HEK293 (cell line): ENCODE results near the gene IGF1R.

Experiments
- CTCF ChIA-PET: fragments of 350-600 bp; formaldehyde crosslinking; extraction: SDS; loops from one replicate; lab custom pipeline; 2021; ENCODE audit warnings: antibody characterized with exemption; lab: Yijun Ruan, JAX
- POLR2A ChIA-PET: fragments of 300-600 bp; formaldehyde crosslinking; extraction: SDS; loops from one replicate; lab custom pipeline; 2020; ENCODE audit warnings: antibody characterized with exemption, inconsistent platforms; lab: Yijun Ruan, JAX
- H3K27ac ChIP-seq: fragments of 200-500 bp; sonication (Bioruptor generic); 2 replicates; pipeline ENCODE4 v1.5.1; 2014; ENCODE audit warnings: low read depth, low read length, control low read depth, inconsistent platforms; ENCODE audit errors: extremely low read depth
- H3K36me3 ChIP-seq, 2 experiments: fragments of 200-500 bp in 1 of 2; sonication (Bioruptor generic) in 1 of 2; 1 replicate in 1 of 2; 2 replicates in 1 of 2; pipeline ENCODE4 v1.5.1; 2014 to 2017; ENCODE audit warnings: inconsistent platforms in 2 of 2, low read length in 2 of 2; ENCODE audit not compliant: control insufficient read depth in 2 of 2, insufficient read depth in 1 of 2
- H3K4me1 ChIP-seq: fragments of 200-500 bp; sonication (Bioruptor generic); 2 replicates; pipeline ENCODE4 v1.5.1; 2014; ENCODE audit warnings: mild to moderate bottlenecking, low read length, inconsistent platforms; ENCODE audit not compliant: control insufficient read depth, insufficient read depth
- H3K4me3 ChIP-seq: 2 replicates; pipeline ENCODE4 v1.5.1; 2011; ENCODE audit warnings: low read depth, mild to moderate bottlenecking, control low read depth, low read length, moderate library complexity
- H3K9me3 ChIP-seq: fragments of 200-500 bp; sonication (Bioruptor generic); 2 replicates; pipeline ENCODE4 v1.5.1; 2014; ENCODE audit warnings: low read depth, low read length, inconsistent platforms; ENCODE audit not compliant: control insufficient read depth, insufficient read depth
- BCL11A ChIP-seq: fragments of 450-650 bp; formaldehyde crosslinking; IDR thresholded peaks from 2 replicates; pipeline ENCODE4 v1.5.1; 2016; ENCODE audit warnings: low read depth, missing biosample characterization, missing genetic modification characterization
- EGR2 ChIP-seq: fragments of 450-650 bp; formaldehyde crosslinking; IDR thresholded peaks from 2 replicates; pipeline ENCODE4 v1.5.1; 2016; ENCODE audit warnings: low read depth, missing biosample characterization, missing genetic modification characterization
- FEZF1 ChIP-seq: fragments of 450-650 bp; formaldehyde crosslinking; IDR thresholded peaks from 2 replicates; pipeline ENCODE4 v1.5.1; 2016; ENCODE audit warnings: missing biosample characterization, missing genetic modification characterization
- KLF10 ChIP-seq: fragments of 450-650 bp; IDR thresholded peaks from 2 replicates; pipeline ENCODE4 v1.5.1; 2018; ENCODE audit warnings: missing biosample characterization, mild to moderate bottlenecking, missing genetic modification characterization
- OSR2 ChIP-seq: fragments of 450-650 bp; formaldehyde crosslinking; IDR thresholded peaks from 2 replicates; pipeline ENCODE4 v1.5.1; 2016; ENCODE audit warnings: missing biosample characterization, missing genetic modification characterization
- SCRT1 ChIP-seq: fragments of 450-650 bp; formaldehyde crosslinking; IDR thresholded peaks from 2 replicates; pipeline ENCODE4 v1.5.1; 2016; ENCODE audit warnings: missing biosample characterization, missing genetic modification characterization, borderline replicate concordance
- SCRT2 ChIP-seq: fragments of 450-650 bp; formaldehyde crosslinking; IDR thresholded peaks from 2 replicates; pipeline ENCODE4 v1.5.1; 2016; ENCODE audit warnings: missing biosample characterization, missing genetic modification characterization
- TRIM28 ChIP-seq: IDR thresholded peaks from 2 replicates; pipeline ENCODE4 v1.6.1; 2011; ENCODE audit warnings: low read length, control low read depth, borderline replicate concordance
- ZFHX2 ChIP-seq: fragments of 450-650 bp; formaldehyde crosslinking; conservative IDR thresholded peaks from 2 replicates; pipeline ENCODE4 v1.5.1; 2016; ENCODE audit warnings: missing biosample characterization, missing genetic modification characterization
- ZIC2 ChIP-seq: fragments of 450-650 bp; formaldehyde crosslinking; IDR thresholded peaks from 2 replicates; pipeline ENCODE4 v1.5.1; 2016; ENCODE audit warnings: missing biosample characterization, missing genetic modification characterization
- ZNF146 ChIP-seq: fragments of 450-650 bp; formaldehyde crosslinking; IDR thresholded peaks from 2 replicates; pipeline ENCODE4 v1.5.1; 2016; ENCODE audit warnings: missing biosample characterization, missing genetic modification characterization
- ZNF223 ChIP-seq: fragments of 450-650 bp; formaldehyde crosslinking; IDR thresholded peaks from 2 replicates; pipeline ENCODE4 v1.5.1; 2016; ENCODE audit warnings: missing biosample characterization, missing genetic modification characterization
- ZNF24 ChIP-seq: fragments of 450-650 bp; formaldehyde crosslinking; IDR thresholded peaks from 2 replicates; pipeline ENCODE4 v1.5.1; 2016; ENCODE audit warnings: missing biosample characterization, missing genetic modification characterization
- ZNF311 ChIP-seq: fragments of 450-650 bp; formaldehyde crosslinking; IDR thresholded peaks from 2 replicates; pipeline ENCODE4 v1.5.1; 2017; ENCODE audit warnings: missing biosample characterization, missing genetic modification characterization, borderline replicate concordance
- ZNF555 ChIP-seq: fragments of 450-650 bp; formaldehyde crosslinking; conservative IDR thresholded peaks from 2 replicates; pipeline ENCODE4 v1.5.1; 2017; ENCODE audit warnings: missing biosample characterization, mild to moderate bottlenecking, missing genetic modification characterization, inconsistent platforms
- ZNF571 ChIP-seq: fragments of 450-650 bp; formaldehyde crosslinking; IDR thresholded peaks from 2 replicates; pipeline ENCODE4 v1.5.0; 2017; ENCODE audit warnings: missing biosample characterization, missing genetic modification characterization
- ZNF776 ChIP-seq: fragments of 450-650 bp; formaldehyde crosslinking; IDR thresholded peaks from 2 replicates; pipeline ENCODE4 v1.5.0; 2017; ENCODE audit warnings: missing biosample characterization, missing genetic modification characterization, borderline replicate concordance
- TF ChIP-seq, protein P1 (sequence below): fragments of 450-650 bp; formaldehyde crosslinking; IDR thresholded peaks from 2 replicates; pipeline ENCODE4 v1.5.1; 2016; ENCODE audit warnings: missing biosample characterization, missing genetic modification characterization
- TF ChIP-seq, protein P2 (sequence below): fragments of 450-650 bp; formaldehyde crosslinking; IDR thresholded peaks from 2 replicates; pipeline ENCODE4 v1.5.1; 2016; ENCODE audit warnings: missing biosample characterization, missing genetic modification characterization, low read depth
- TF ChIP-seq, protein P3 (sequence below): fragments of 450-650 bp; formaldehyde crosslinking; IDR thresholded peaks from 2 replicates; pipeline ENCODE4 v1.5.1; 2016; ENCODE audit warnings: missing biosample characterization, missing genetic modification characterization
- TF ChIP-seq, protein P4 (sequence below): fragments of 450-650 bp; formaldehyde crosslinking; IDR thresholded peaks from 2 replicates; pipeline ENCODE4 v1.5.1; 2017; ENCODE audit warnings: missing biosample characterization, missing genetic modification characterization
- TF ChIP-seq, protein P5 (sequence below): fragments of 450-650 bp; formaldehyde crosslinking; IDR thresholded peaks from 2 replicates; pipeline ENCODE4 v1.5.1; 2017; ENCODE audit warnings: missing biosample characterization, missing genetic modification characterization
- TF ChIP-seq, protein P6 (sequence below): fragments of 450-650 bp; formaldehyde crosslinking; IDR thresholded peaks from 2 replicates; pipeline ENCODE4 v1.5.1; 2016; ENCODE audit warnings: missing biosample characterization, missing genetic modification characterization

The IGF1R gene

DNA sequence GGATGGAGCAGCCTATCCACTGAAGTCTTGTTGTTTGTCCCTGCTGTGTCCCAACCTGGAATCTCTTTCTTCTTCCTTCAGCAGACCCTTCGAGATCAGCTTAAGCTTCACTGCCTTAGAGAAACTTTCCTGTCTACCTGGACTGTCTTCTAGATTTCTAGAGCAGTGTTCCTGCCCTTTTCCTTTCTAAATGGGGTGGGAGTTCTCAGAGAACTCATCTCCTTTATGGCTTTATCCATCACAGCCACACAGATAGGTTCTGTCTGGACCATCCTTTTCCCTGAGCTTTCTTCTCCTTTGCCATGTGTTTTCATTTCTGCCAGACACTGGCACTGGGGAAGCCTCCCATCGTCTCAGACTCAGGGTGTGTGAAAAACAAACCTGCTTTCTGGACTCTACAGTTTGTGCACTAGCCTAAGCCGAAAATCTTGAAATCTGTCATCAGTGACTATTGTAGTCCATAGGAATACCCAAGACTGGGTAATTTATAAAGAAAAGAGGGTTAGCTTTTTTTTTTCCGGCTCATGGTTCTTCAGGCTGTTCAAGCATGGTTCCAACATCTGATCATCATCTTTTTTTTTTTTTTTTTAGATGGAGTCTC lies 181.8 kb downstream of the IGF1R start (continued):
- TF ChIP-seq, protein P1, sequence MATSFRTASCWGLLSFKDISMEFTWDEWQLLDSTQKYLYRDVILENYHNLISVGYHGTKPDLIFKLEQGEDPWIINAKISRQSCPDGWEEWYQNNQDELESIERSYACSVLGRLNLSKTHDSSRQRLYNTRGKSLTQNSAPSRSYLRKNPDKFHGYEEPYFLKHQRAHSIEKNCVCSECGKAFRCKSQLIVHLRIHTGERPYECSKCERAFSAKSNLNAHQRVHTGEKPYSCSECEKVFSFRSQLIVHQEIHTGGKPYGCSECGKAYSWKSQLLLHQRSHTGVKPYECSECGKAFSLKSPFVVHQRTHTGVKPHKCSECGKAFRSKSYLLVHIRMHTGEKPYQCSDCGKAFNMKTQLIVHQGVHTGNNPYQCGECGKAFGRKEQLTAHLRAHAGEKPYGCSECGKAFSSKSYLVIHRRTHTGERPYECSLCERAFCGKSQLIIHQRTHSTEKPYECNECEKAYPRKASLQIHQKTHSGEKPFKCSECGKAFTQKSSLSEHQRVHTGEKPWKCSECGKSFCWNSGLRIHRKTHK (tag by site-specific recombination), result no peak
- TF ChIP-seq, protein P2, sequence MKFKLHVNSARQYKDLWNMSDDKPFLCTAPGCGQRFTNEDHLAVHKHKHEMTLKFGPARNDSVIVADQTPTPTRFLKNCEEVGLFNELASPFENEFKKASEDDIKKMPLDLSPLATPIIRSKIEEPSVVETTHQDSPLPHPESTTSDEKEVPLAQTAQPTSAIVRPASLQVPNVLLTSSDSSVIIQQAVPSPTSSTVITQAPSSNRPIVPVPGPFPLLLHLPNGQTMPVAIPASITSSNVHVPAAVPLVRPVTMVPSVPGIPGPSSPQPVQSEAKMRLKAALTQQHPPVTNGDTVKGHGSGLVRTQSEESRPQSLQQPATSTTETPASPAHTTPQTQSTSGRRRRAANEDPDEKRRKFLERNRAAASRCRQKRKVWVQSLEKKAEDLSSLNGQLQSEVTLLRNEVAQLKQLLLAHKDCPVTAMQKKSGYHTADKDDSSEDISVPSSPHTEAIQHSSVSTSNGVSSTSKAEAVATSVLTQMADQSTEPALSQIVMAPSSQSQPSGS, result no peak
- TF ChIP-seq BCL11A (no peak), ZNF223 (no peak)
- TF ChIP-seq, protein P3, sequence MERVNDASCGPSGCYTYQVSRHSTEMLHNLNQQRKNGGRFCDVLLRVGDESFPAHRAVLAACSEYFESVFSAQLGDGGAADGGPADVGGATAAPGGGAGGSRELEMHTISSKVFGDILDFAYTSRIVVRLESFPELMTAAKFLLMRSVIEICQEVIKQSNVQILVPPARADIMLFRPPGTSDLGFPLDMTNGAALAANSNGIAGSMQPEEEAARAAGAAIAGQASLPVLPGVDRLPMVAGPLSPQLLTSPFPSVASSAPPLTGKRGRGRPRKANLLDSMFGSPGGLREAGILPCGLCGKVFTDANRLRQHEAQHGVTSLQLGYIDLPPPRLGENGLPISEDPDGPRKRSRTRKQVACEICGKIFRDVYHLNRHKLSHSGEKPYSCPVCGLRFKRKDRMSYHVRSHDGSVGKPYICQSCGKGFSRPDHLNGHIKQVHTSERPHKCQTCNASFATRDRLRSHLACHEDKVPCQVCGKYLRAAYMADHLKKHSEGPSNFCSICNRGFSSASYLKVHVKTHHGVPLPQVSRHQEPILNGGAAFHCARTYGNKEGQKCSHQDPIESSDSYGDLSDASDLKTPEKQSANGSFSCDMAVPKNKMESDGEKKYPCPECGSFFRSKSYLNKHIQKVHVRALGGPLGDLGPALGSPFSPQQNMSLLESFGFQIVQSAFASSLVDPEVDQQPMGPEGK (tag by site-specific recombination), result no peak

DNA sequence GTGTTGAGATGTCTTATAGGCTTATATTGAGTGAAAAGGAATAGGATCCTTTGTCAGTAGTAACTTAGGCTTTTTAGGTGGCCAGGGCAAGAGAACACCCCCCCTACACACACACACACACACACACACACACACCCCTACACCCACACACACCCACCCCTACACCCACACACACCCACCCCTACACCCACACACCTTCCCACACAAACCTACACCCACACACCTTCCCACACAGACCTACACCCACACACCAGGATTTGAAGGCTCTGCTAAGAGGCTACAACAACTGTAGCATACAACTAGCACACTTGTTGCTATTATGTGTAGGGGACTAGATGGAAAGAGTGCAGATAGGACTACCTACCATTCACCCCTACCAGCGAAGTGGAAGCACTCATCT lies 186.6 kb downstream of the IGF1R start:
- CTCF ChIA-PET, result interaction anchor here (0.6 to 0.7 kb wide), 2 partner anchors 65 to 326 kb away, joined by 3 read pairs; no protein-coding TSS in a partner anchor
- no peak overlapping the region for H3K4me3 ChIP-seq
- peaks cover 17% of the 10 kb centered on the region for H3K4me1 ChIP-seq
- H3K36me3 ChIP-seq, result peaks cover 0 to 2% of the 10 kb centered on the region in 2 experiments; a peak in 2 of 3 replicates
- POLR2A ChIA-PET, result interaction anchor here (0.5 kb wide), 1 partner anchor 151 kb away, joined by 4 read pairs; no protein-coding TSS in a partner anchor
- TF ChIP-seq, protein P4, sequence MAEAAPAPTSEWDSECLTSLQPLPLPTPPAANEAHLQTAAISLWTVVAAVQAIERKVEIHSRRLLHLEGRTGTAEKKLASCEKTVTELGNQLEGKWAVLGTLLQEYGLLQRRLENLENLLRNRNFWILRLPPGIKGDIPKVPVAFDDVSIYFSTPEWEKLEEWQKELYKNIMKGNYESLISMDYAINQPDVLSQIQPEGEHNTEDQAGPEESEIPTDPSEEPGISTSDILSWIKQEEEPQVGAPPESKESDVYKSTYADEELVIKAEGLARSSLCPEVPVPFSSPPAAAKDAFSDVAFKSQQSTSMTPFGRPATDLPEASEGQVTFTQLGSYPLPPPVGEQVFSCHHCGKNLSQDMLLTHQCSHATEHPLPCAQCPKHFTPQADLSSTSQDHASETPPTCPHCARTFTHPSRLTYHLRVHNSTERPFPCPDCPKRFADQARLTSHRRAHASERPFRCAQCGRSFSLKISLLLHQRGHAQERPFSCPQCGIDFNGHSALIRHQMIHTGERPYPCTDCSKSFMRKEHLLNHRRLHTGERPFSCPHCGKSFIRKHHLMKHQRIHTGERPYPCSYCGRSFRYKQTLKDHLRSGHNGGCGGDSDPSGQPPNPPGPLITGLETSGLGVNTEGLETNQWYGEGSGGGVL (tag by site-specific recombination), result no peak
- no peak for TF ChIP-seq ZNF311 (tag by site-specific recombination)
- no peak for TF ChIP-seq ZNF146
- no peak for TF ChIP-seq TRIM28
- peak; percentile 99 for TF ChIP-seq EGR2 (tag by site-specific recombination)
- TF ChIP-seq SCRT2, result peak; percentile 81
- peak; percentile 44; the same call in 1 of the 2 replicates for TF ChIP-seq SCRT1 (tag by site-specific recombination)
- no peak for TF ChIP-seq ZNF555
- no peak for TF ChIP-seq ZNF776 (tag by site-specific recombination)
- no peak for TF ChIP-seq ZIC2 (tag by site-specific recombination)
- TF ChIP-seq ZFHX2 (tag by site-specific recombination), result peak; percentile 99
- H3K27ac ChIP-seq, result no peak overlapping the region
- peaks cover 3% of the 10 kb centered on the region for H3K9me3 ChIP-seq

DNA sequence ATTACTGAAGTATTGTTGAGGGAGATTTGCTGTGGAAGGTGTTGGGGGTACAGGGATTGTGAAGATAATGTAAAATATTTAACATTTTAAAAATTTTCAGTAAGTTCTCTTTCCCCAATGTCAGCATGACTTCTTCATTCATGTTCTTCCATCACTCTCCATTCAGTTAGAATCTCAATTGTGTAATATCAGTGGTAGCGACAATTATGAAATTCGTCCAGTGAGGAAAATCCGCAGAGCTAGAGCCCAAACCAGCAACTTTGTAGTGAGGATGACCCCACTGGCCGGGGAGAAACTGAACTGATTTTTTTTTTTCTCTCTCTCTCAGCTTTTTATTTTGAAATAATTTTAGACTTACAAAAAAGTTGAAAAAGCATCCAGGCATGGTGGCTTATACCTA lies 187.5 kb downstream of the IGF1R start:
- peaks cover 0 to 2% of the 10 kb centered on the region in 2 experiments; a peak in 2 of 3 replicates for H3K36me3 ChIP-seq

More for the DNA sequence above, 187.5 kb downstream of the IGF1R start:
- peaks cover 3% of the 10 kb centered on the region for H3K9me3 ChIP-seq
- TF ChIP-seq, protein P5, sequence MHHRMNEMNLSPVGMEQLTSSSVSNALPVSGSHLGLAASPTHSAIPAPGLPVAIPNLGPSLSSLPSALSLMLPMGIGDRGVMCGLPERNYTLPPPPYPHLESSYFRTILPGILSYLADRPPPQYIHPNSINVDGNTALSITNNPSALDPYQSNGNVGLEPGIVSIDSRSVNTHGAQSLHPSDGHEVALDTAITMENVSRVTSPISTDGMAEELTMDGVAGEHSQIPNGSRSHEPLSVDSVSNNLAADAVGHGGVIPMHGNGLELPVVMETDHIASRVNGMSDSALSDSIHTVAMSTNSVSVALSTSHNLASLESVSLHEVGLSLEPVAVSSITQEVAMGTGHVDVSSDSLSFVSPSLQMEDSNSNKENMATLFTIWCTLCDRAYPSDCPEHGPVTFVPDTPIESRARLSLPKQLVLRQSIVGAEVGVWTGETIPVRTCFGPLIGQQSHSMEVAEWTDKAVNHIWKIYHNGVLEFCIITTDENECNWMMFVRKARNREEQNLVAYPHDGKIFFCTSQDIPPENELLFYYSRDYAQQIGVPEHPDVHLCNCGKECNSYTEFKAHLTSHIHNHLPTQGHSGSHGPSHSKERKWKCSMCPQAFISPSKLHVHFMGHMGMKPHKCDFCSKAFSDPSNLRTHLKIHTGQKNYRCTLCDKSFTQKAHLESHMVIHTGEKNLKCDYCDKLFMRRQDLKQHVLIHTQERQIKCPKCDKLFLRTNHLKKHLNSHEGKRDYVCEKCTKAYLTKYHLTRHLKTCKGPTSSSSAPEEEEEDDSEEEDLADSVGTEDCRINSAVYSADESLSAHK (tag by site-specific recombination), result no peak
- TF ChIP-seq ZNF24 (tag by site-specific recombination), result no peak
- no peak for TF ChIP-seq KLF10 (tag by site-specific recombination)
- TF ChIP-seq EGR2 (tag by site-specific recombination), result no peak
- no peak for TF ChIP-seq ZNF571 (tag by site-specific recombination)
- no peak for TF ChIP-seq FEZF1 (tag by site-specific recombination)
- TF ChIP-seq OSR2 (tag by site-specific recombination), result no peak
- TF ChIP-seq, protein P6, sequence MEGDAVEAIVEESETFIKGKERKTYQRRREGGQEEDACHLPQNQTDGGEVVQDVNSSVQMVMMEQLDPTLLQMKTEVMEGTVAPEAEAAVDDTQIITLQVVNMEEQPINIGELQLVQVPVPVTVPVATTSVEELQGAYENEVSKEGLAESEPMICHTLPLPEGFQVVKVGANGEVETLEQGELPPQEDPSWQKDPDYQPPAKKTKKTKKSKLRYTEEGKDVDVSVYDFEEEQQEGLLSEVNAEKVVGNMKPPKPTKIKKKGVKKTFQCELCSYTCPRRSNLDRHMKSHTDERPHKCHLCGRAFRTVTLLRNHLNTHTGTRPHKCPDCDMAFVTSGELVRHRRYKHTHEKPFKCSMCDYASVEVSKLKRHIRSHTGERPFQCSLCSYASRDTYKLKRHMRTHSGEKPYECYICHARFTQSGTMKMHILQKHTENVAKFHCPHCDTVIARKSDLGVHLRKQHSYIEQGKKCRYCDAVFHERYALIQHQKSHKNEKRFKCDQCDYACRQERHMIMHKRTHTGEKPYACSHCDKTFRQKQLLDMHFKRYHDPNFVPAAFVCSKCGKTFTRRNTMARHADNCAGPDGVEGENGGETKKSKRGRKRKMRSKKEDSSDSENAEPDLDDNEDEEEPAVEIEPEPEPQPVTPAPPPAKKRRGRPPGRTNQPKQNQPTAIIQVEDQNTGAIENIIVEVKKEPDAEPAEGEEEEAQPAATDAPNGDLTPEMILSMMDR (tag by site-specific recombination), result no peak
- ChIA-PET POLR2A (no interaction called here), CTCF (interaction anchor here (0.7 to 1.0 kb wide), 2 partner anchors 8 to 28 kb away, joined by 3 read pairs; no protein-coding TSS in a partner anchor)
- no peak overlapping the region for H3K27ac ChIP-seq
- peaks cover 17% of the 10 kb centered on the region for H3K4me1 ChIP-seq
- no peak overlapping the region for H3K4me3 ChIP-seq
